Left hindlimb (tissue), 1 donor: ENCODE measurements around the gene FADS1.

Source experiments
- DNase-seq: peaks from one replicate; pipeline ENCODE4 v3.0.0-alpha.2; 2018

The FADS1 gene

GRCh38 chr11:61775606-61776554 is 40.9 kb downstream of the FADS1 start:
- no peak for DNase-seq

DNA sequence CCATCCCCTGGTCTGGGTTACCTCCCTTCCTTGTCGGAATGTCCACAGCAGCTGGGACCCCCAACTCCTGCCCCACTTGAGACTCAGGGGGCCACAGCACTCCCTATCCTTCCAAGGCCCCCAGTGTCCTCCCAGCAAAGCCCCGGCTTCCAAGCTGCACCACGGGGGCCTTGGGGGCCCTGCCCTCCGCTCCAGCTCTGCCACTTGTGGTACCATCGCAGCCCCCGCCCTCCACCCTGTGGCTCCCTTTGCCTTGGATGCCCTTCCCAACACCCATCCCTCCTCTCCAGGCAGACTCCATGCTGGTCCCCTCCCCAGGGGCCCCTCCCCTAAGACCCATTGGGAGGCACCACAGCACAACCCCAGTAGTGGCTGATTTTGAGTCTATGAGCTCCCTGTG is 41.7 kb downstream of the FADS1 start:
- DNase-seq: no peak

- no peak for DNase-seq
Measured at GRCh38 chr11:61774411-61774810, 42.4 kb downstream of the FADS1 start.

DNA sequence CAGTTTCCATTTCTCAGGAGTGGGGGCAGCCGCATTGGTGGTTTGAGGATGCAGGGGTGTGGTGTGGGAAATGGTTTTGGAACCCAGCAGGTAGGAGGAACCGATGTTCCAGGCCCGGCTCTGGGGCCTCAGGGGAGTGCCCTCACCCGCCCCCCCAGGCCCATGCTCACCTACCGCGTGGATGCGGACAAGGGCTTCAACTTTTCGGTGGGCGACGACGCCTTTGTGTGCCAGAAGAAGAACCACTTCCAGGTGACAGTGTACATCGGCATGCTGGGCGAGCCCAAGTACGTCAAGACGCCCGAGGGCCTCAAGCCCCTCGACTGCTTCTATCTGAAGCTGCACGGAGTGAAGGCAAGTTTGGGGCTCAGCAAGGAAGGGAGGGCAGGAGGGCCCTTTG is 43.0 kb downstream of the FADS1 start:
- no peak for DNase-seq

DNA sequence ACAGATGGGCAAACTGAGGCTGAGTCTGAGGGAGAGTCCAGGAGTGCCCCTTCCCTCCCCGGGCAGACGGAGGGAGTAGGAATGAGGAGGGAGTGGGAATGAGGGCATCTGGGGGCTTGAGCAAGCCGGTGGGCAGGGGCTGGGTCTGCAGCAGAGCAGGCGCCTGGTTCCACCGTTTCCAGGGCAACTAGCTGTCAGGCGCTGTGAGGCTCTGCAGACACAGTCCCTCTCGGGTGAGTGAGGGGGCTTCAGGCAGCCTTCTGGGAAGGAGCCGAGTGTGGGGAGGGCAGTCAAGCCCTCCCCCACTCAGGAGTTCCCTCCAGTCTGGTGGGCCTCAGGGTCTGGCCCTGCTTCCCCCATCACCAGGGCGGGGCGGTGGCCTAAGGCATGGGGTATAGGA is 43.4 kb downstream of the FADS1 start:
- DNase-seq: no peak

DNA sequence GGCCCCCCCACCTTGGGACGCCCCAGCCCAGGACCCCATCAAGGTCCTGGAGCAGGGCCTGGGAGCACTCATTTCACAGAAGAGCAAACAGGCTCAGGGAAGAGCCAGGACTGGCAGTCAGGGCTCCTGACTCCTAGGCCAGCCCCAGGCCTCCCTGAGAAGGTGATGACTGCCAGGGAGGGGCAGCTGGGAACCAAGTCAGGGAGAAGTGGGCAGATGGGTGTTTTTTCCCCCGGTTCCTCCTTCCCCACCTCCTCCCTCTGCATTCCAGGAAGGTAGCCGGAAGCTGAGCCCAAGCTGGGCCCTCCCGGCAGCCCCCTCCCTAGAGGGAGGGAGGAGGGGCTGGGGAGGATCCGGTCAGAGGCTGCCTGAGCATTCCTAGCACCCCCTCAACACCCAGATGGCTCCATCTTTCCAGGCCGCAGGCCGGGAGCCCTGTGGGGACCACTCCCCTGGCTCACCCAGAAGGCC is 44.8 kb downstream of the FADS1 start:
- DNase-seq: no peak

DNA sequence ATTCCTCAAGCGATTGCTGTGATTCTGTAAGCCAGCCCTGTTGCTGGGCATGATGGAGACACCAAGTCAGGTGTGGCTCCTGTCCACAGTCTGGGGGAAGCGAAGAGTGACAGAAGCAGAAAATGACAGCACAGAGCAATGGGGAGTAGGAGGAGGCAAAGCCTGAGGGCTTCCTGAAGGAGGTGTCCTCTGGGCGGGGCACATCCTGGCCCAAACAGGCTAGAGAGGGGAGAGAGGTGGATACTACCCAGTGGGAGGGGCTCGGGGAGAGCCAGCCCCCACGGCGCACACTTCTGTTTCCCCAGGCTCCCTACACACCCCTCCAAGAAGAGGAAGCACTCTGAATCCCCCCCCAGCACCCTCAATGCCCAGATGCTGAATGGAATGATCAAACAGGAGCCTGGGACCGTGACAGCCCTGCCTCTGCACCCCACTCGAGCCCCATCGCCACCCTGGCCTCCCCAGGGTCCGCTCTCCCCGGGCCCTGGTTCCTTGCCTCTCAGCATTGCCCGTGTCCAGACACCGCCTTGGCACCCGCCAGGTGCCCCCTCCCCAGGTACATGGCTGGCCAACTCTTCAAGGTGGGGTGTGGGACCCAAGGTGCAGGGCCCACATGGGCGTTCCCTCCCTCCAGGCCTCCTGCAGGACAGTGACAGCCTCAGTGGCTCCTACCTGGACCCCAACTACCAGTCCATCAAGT is 45.5 kb downstream of the FADS1 start:
- no peak for DNase-seq

- no peak for DNase-seq
Measured at GRCh38 chr11:61769946-61770683, 46.7 kb downstream of the FADS1 start.

GRCh38 chr11:61769169-61769920 is 47.5 kb downstream of the FADS1 start:
- DNase-seq: no peak

- DNase-seq: no peak
Measured at GRCh38 chr11:61768376-61769076, 48.3 kb downstream of the FADS1 start.

GRCh38 chr11:61766353-61766841 is 50.4 kb downstream of the FADS1 start:
- DNase-seq: no peak

GRCh38 chr11:61765550-61766253 is 51.1 kb downstream of the FADS1 start:
- no peak for DNase-seq

- DNase-seq: no peak
Measured at GRCh38 chr11:61764606-61765260, 52.1 kb downstream of the FADS1 start.

GRCh38 chr11:61763930-61764605 is 52.7 kb downstream of the FADS1 start:
- no peak for DNase-seq

DNA sequence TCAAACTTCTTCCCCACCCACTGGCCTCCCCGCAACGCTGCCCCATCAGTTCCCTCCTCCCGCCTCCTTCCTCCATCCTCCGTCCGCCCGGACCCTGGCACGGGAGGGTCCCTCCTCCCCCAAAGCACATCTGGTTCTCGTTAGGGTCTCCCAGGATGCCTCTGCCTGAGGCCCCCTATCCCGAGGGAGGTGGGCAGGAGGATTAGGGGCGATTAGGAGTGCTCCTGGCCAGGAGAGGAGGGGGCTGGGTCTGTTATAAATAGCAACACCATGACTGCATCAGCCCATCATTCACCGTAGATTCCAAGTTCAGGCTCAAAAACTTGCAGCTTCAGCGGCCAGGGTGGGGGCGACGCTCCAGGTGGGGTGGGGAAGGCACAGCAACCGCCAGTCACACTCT is 54.0 kb downstream of the FADS1 start:
- no peak for DNase-seq

GRCh38 chr11:61762223-61762615 is 54.6 kb downstream of the FADS1 start:
- no peak for DNase-seq

- no peak for DNase-seq
Measured at GRCh38 chr11:61761440-61762222, 55.2 kb downstream of the FADS1 start.

GRCh38 chr11:61760946-61761345 is 55.9 kb downstream of the FADS1 start:
- no peak for DNase-seq
